HG03571 (cell line): ENCODE measurements around the gene BCL11A.
A peak's percentile ranks its signal among the peaks of the same experiment; 100 is the strongest.
"Not testable (repeated sequence)": the region's sequence is repeated elsewhere in the genome, so short reads cannot be mapped to it uniquely, and the experiment has no call there.

Experiments
- ATAC-seq: cut with Tn5 transposase; IDR thresholded peaks from one replicate; pipeline ENCODE4 v1.9.1; 2021; ENCODE audit not compliant: unreplicated experiment

BCL11A gene

GRCh38 chr2:60440079-60440766, 113.2 kb downstream of the BCL11A start:
- peak; percentile 29 for ATAC-seq

GRCh38 chr2:60439219-60439974, 114.1 kb downstream of the BCL11A start:
- peak; percentile 97 for ATAC-seq

GRCh38 chr2:60438653-60439052, 114.8 kb downstream of the BCL11A start:
- ATAC-seq, result no peak

- no peak for ATAC-seq
These were observed 115.3 kb downstream of the BCL11A start for GRCh38 chr2:60438131-60438530.

- no peak for ATAC-seq
These were observed 116.3 kb downstream of the BCL11A start for GRCh38 chr2:60437080-60437696.

GRCh38 chr2:60433018-60433596, 120.3 kb downstream of the BCL11A start:
- ATAC-seq, result no peak

GRCh38 chr2:60432035-60432601, 121.3 kb downstream of the BCL11A start:
- ATAC-seq, result no peak

GRCh38 chr2:60429681-60430080, 123.8 kb downstream of the BCL11A start:
- ATAC-seq, result no peak

- ATAC-seq, result no peak
These were observed 126.6 kb downstream of the BCL11A start for GRCh38 chr2:60426880-60427279.

- ATAC-seq, result no peak
These were observed 127.1 kb downstream of the BCL11A start for GRCh38 chr2:60426341-60426740.

GRCh38 chr2:60424233-60424632, 129.2 kb downstream of the BCL11A start:
- ATAC-seq, result no peak

GRCh38 chr2:60423505-60423904, 129.9 kb downstream of the BCL11A start:
- ATAC-seq, result no peak

GRCh38 chr2:60422826-60423483, 130.5 kb downstream of the BCL11A start:
- ATAC-seq, result no peak

- not testable (repeated sequence) for ATAC-seq
These were observed 136.2 kb downstream of the BCL11A start for GRCh38 chr2:60417210-60417609.

- no peak for ATAC-seq
These were observed 137.0 kb downstream of the BCL11A start for GRCh38 chr2:60416221-60417008.

- ATAC-seq, result no peak
These were observed 137.6 kb downstream of the BCL11A start for GRCh38 chr2:60415814-60416213.

GRCh38 chr2:60414495-60415138, 138.8 kb downstream of the BCL11A start:
- ATAC-seq, result no peak

- ATAC-seq, result peak; percentile 93
These were observed 139.7 kb downstream of the BCL11A start for GRCh38 chr2:60413814-60414168.

- peak; percentile 41 for ATAC-seq
These were observed 140.2 kb downstream of the BCL11A start for GRCh38 chr2:60413069-60413813.
